RWPE1 (cell line): ENCODE measurements around the gene TRDN.
"Not testable (repeated sequence)": the region's sequence is repeated elsewhere in the genome, so short reads cannot be mapped to it uniquely, and the experiment has no call there.

ENCODE experiments used
- CTCF ChIA-PET: fragments of 350-600 bp; sonication (Branson Sonifier 250); formaldehyde crosslinking; extraction: SDS; loops from one replicate; lab custom pipeline; 2021; lab: Yijun Ruan, JAX
- POLR2A ChIA-PET: fragments of 400-600 bp; formaldehyde crosslinking; extraction: SDS; loops from one replicate; lab custom pipeline; 2020; ENCODE audit warnings: antibody characterized with exemption; ENCODE audit not compliant: low non-redundant PET; lab: Yijun Ruan, JAX
- DNase-seq: peaks from one replicate; pipeline ENCODE4 v3.0.0; 2012; ENCODE audit warnings: low spot score
- H3K27ac ChIP-seq: fragments of 450-650 bp; 2 replicates; pipeline ENCODE4 v1.5.1; 2017
- TF ChIP-seq, protein P1 (sequence below): fragments of 450-650 bp; conservative IDR thresholded peaks from 2 replicates; pipeline ENCODE4 v1.5.1; 2017; ENCODE audit warnings: low read depth, mild to moderate bottlenecking

Gene TRDN

DNA sequence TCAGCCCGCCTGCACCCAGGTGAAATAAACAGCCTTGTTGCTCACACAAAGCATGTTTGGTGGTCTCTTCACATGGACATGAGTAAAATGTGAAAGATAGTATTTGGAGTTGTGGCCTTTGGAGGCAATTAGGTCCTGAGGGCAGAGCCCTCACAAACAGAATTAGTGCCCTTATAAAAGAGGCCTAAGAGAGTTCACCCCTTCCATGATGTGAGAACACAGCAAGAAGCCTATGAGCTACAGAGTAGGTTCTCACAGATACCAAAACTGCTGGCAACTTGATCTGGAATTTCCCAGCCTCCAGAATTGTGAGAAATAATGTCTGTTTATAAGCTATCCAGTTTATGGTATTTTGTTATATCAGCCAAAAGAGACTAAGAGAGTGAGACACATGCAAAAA lies 74.5 kb downstream of the TRDN start:
- CTCF ChIA-PET: interaction anchor here (0.7 kb wide), 1 partner anchor 153 kb away, joined by 4 read pairs; no protein-coding TSS in a partner anchor
- POLR2A ChIA-PET: no interaction called here

DNA sequence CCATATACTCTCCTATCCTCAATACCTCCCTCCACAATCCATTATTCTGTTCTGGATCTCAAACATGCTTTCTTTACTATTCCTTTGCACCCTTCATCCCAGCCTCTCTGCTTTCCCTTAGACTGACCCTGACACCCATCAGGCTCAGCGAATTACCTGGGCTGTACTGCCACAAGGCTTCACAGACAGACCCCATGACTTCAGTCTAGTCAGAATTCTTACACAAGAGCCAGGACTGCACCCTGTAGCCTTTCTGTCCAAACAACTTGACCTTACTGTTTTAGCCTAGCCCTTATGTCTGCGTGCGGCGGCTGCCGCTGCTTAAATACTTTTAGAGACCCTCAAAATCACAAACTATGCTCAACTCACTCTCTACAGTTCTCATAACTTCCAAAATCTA lies 76.9 kb downstream of the TRDN start:
- POLR2A ChIA-PET, CTCF ChIA-PET: not testable (repeated sequence)

More for the DNA sequence above, 74.5 kb downstream of the TRDN start:
- no peak for DNase-seq
- no peak overlapping the region for H3K27ac ChIP-seq
- TF ChIP-seq, protein P1, sequence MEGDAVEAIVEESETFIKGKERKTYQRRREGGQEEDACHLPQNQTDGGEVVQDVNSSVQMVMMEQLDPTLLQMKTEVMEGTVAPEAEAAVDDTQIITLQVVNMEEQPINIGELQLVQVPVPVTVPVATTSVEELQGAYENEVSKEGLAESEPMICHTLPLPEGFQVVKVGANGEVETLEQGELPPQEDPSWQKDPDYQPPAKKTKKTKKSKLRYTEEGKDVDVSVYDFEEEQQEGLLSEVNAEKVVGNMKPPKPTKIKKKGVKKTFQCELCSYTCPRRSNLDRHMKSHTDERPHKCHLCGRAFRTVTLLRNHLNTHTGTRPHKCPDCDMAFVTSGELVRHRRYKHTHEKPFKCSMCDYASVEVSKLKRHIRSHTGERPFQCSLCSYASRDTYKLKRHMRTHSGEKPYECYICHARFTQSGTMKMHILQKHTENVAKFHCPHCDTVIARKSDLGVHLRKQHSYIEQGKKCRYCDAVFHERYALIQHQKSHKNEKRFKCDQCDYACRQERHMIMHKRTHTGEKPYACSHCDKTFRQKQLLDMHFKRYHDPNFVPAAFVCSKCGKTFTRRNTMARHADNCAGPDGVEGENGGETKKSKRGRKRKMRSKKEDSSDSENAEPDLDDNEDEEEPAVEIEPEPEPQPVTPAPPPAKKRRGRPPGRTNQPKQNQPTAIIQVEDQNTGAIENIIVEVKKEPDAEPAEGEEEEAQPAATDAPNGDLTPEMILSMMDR: no peak

DNA sequence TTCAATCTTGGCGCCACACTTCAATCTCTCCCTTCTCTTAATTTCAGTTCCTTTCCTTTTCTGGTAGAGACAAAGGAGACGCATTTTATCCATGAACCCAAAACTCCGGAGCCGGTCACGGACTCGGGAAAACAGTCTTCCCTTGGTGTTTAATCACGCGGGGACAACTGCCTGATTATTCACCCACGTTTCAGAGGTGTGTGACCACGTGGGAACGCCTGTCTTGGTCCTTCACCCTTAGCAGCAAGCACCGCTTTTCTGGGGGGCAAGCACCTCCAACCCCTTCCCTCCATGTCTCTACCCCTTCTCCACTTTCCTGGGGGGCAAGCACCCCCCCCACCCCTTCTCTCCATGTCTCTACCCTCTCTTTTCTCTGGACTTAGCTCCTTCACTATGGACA lies 79.3 kb downstream of the TRDN start:
- POLR2A ChIA-PET, DNase-seq, H3K27ac ChIP-seq, CTCF ChIA-PET: not testable (repeated sequence)

More for the DNA sequence above, 76.9 kb downstream of the TRDN start:
- not testable (repeated sequence) for DNase-seq, H3K27ac ChIP-seq

DNA sequence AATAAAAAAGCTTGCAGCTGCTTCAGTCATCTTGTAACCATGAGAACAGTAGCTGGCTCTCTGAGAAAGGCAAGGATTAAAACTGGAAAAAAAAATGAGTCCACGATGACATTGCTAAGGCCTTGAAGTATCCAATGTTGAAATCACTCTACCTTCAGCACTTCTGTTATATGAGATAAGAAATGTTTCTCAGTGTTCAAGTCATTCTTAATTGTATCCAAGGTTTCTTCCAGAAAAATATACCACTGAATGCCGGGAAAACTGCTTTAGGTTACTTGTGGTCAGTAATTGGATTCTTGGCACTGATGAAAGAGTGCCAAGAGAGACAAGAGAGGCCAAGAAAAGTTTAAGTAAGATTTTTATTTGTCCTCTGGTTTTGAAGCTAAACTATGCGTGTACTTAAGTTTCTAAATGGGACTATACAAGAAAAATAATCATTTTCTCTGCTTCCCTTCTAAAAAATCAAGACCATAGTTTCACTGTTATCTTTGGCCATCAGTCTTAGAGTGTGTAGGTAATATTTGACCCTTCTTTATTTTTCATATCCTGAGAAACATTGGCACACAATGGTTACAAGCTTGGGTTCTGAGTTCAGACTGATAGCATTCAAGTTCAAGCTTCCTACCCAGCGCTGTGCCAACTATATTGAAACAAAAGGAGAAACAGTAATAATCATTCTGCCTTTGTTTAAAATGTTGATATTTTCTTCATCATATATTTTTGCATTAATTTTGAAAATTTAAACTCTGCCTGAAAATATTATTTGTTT lies 84.6 kb downstream of the TRDN start:
- ChIA-PET CTCF (no interaction called here), POLR2A (no interaction called here)

DNA sequence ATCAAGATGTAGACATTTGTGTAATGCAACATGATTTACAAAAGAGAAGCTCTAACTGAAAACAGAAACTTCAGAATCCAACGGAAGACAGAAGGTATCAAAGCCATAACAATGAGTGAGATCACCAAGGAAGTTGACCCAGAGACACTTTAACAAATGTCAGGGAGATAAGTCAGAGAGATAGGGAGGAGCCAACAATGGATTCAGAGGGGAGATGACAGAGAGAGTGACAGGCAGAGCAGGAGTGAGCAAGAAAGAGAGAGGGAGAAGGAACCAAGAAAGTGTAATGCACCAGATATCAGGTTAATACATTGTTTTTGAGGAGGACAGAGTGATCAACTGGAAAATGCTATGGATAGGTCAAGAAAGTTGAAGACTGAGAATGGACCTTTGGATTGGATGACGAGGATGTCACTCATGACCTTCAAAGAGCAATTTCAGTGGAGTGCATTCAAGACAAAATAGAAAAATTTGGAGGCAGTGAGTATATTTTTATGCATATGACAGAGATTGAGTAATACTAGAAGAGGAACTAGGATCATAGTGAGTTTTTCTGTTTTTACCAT lies 86.6 kb downstream of the TRDN start:
- CTCF ChIA-PET: interaction anchor here (1.0 kb wide), 1 partner anchor 50 kb away, joined by 3 read pairs; no protein-coding TSS in a partner anchor
- no peak overlapping the region for H3K27ac ChIP-seq
- no peak for DNase-seq
- TF ChIP-seq, protein P1: no peak
- POLR2A ChIA-PET: no interaction called here

More for the DNA sequence above, 84.6 kb downstream of the TRDN start:
- TF ChIP-seq, protein P1: no peak
- DNase-seq: no peak
- H3K27ac ChIP-seq: no peak overlapping the region

DNA sequence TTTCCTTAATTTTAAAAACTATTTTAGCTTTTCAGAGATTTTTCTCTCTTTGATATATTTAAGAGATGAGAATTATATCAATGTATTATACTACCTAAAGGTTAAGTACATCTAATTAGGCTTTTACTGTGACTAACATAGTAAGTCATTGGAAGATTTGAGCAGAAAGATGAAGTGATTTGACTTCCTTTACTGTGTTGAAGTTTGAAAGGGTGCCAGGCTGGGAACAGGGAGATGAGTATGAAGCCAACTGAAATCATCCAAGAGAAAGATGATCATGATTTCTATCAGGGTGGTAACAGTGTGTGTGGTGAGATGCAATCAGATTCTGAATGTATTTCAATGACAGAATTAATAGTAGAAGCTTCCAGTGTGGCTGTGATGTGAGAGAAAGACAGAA lies 87.3 kb downstream of the TRDN start:
- ChIA-PET POLR2A (no interaction called here), CTCF (interaction anchor here (1.0 kb wide), 1 partner anchor 50 kb away, joined by 3 read pairs; no protein-coding TSS in a partner anchor)
- DNase-seq: no peak
- H3K27ac ChIP-seq: no peak overlapping the region
- TF ChIP-seq, protein P1: no peak

DNA sequence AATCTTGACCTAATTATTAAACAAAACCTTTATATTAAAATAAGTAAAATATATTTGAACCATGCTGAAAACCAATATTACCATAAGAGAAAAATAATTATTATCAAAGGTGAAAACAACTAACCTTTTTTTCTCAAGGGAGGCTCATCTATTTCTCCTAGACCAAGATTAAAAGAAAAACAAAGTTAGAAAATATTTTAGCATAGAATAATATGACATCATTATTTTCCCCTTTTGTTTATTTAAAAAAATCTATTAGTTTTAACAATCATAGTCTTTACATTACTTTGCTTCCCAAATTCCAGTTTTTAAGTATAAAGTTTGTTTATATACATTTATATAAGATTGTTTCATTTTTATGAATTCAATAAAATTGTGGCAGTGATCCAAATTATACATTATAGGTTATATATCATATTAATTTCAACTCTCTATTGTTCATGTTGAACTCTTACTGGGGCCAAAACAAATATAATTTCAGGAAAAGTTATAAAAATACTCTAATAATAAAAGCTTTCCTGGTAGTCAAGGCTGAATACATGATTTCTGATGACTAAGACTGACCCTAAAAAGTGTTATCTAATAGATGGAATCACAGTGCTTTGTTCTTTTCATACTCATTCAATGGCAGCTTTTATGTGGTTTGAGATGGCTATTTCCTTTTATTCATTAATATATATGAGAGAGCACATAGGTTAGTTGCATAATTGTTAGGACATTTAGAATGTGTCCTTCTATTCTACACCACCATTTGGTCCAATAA lies 89.4 kb downstream of the TRDN start:
- TF ChIP-seq, protein P1: no peak
- H3K27ac ChIP-seq: no peak overlapping the region
- DNase-seq: no peak
- ChIA-PET POLR2A (no interaction called here), CTCF (no interaction called here)
